ENCODE results near the gene MDH1.

MDH1 gene

GRCh38 chr2:63591566-63592175 lies 2.9 kb downstream of the MDH1 start:
- TF ChIP-seq CSRNP3 (CRISPR knock-in tag; IDR thresholded peaks at IDR 0.05) (no peak), ARNTL (CRISPR knock-in tag; IDR thresholded peaks at IDR 0.05; ENCODE audit: borderline replicate concordance, low read depth) (no peak), ZFP30 (CRISPR knock-in tag; IDR thresholded peaks at IDR 0.05) (no peak), BACH2 (CRISPR knock-in tag; IDR thresholded peaks at IDR 0.05; ENCODE audit: borderline replicate concordance) (no peak), ZNF8 (CRISPR knock-in tag; IDR thresholded peaks at IDR 0.05) (no peak), TOX (CRISPR knock-in tag; IDR thresholded peaks at IDR 0.05; ENCODE audit: borderline replicate concordance) (no peak), ZNF565 (CRISPR knock-in tag; conservative IDR thresholded peaks at IDR 0.05; ENCODE audit: low read depth) (no peak), TCF4 (CRISPR knock-in tag; IDR thresholded peaks at IDR 0.05; ENCODE audit: borderline replicate concordance) (no peak), OSR1 (CRISPR knock-in tag; IDR thresholded peaks at IDR 0.05) (no peak), ISL1 (CRISPR knock-in tag; IDR thresholded peaks at IDR 0.05) (no peak), ZC3H10 (CRISPR knock-in tag; IDR thresholded peaks at IDR 0.05) (no peak), ZNF70 (CRISPR knock-in tag; IDR thresholded peaks at IDR 0.05) (no peak)
- TF ChIP-seq, protein P1, sequence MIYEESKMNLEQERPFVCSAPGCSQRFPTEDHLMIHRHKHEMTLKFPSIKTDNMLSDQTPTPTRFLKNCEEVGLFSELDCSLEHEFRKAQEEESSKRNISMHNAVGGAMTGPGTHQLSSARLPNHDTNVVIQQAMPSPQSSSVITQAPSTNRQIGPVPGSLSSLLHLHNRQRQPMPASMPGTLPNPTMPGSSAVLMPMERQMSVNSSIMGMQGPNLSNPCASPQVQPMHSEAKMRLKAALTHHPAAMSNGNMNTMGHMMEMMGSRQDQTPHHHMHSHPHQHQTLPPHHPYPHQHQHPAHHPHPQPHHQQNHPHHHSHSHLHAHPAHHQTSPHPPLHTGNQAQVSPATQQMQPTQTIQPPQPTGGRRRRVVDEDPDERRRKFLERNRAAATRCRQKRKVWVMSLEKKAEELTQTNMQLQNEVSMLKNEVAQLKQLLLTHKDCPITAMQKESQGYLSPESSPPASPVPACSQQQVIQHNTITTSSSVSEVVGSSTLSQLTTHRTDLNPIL (CRISPR knock-in tag; IDR thresholded peaks at IDR 0.05; ENCODE audit: low read depth) = no peak
- TF ChIP-seq, protein P2, sequence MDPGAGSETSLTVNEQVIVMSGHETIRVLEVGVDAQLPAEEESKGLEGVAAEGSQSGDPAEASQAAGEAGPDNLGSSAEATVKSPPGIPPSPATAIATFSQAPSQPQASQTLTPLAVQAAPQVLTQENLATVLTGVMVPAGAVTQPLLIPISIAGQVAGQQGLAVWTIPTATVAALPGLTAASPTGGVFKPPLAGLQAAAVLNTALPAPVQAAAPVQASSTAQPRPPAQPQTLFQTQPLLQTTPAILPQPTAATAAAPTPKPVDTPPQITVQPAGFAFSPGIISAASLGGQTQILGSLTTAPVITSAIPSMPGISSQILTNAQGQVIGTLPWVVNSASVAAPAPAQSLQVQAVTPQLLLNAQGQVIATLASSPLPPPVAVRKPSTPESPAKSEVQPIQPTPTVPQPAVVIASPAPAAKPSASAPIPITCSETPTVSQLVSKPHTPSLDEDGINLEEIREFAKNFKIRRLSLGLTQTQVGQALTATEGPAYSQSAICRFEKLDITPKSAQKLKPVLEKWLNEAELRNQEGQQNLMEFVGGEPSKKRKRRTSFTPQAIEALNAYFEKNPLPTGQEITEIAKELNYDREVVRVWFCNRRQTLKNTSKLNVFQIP (CRISPR knock-in tag; IDR thresholded peaks at IDR 0.05; ENCODE audit: borderline replicate concordance, low read depth) = no peak
- ATAC-seq = no peak

DNA sequence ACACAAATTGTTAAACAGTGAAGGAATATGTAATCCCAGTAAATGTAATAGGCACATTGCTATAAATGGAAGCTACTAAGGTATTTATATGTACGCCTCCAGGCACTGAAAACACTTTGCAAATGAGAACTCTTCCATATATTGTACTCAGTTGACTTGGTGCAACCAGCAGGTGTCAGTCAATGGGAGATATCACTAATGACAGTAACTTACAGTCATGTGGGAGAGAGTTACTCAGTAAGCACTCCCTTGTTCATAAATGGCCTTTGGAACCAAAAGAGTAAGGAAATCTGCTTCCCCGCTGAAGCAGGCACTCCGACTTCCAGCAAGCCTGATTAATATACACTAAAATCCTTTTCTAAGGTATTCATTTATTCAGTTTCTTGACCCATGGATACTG lies 5.9 kb downstream of the MDH1 start:
- ATAC-seq = no peak
- TF ChIP-seq TOX (CRISPR knock-in tag; IDR thresholded peaks at IDR 0.05; ENCODE audit: borderline replicate concordance) (no peak), ZFP30 (CRISPR knock-in tag; IDR thresholded peaks at IDR 0.05) (no peak)

DNA sequence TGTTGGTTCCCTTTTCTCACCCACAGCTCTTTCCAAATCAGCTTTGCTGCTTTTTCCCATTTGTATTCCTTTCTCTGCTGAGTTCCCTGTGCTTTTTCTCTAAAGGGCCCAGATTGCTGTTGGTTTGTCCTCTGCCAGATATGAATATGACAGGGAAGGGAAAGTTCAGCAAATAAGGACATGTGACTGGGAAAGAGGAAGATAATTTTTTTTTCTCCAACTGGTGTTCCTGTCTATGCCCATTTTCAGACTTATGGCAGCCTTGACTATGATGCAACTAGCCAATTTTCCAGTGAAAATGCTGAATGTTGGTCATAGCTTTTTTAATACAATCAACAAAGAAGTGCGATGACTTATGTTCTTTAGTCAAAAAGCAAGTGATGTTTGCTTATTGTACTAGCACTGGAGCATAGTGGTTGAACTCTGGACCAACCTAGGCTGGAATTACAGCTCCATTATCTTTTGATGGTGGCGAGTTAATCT lies 7.7 kb downstream of the MDH1 start:
- no peak for ATAC-seq
- TF ChIP-seq, protein P1 (CRISPR knock-in tag; IDR thresholded peaks at IDR 0.05; ENCODE audit: low read depth) = no peak
- TF ChIP-seq ZNF565 (CRISPR knock-in tag; conservative IDR thresholded peaks at IDR 0.05; ENCODE audit: low read depth) = no peak
- no peak for TF ChIP-seq ZNF70 (CRISPR knock-in tag; IDR thresholded peaks at IDR 0.05)
- no peak for TF ChIP-seq ZFP30 (CRISPR knock-in tag; IDR thresholded peaks at IDR 0.05)
- TF ChIP-seq OSR1 (CRISPR knock-in tag; IDR thresholded peaks at IDR 0.05) = no peak
- TF ChIP-seq CSRNP3 (CRISPR knock-in tag; IDR thresholded peaks at IDR 0.05) = no peak
- no peak for TF ChIP-seq ESRRG (CRISPR knock-in tag; IDR thresholded peaks at IDR 0.05)
- TF ChIP-seq PPARA (CRISPR knock-in tag; IDR thresholded peaks at IDR 0.05; ENCODE audit: borderline replicate concordance) = no peak
- no peak for TF ChIP-seq ISL1 (CRISPR knock-in tag; IDR thresholded peaks at IDR 0.05)
- no peak for TF ChIP-seq BACH2 (CRISPR knock-in tag; IDR thresholded peaks at IDR 0.05; ENCODE audit: borderline replicate concordance)
- no peak for TF ChIP-seq ARNTL (CRISPR knock-in tag; IDR thresholded peaks at IDR 0.05; ENCODE audit: borderline replicate concordance, low read depth)
- TF ChIP-seq GLIS3 (CRISPR knock-in tag; IDR thresholded peaks at IDR 0.05) = no peak
- no peak for TF ChIP-seq ZC3H10 (CRISPR knock-in tag; IDR thresholded peaks at IDR 0.05)
- TF ChIP-seq, protein P3, sequence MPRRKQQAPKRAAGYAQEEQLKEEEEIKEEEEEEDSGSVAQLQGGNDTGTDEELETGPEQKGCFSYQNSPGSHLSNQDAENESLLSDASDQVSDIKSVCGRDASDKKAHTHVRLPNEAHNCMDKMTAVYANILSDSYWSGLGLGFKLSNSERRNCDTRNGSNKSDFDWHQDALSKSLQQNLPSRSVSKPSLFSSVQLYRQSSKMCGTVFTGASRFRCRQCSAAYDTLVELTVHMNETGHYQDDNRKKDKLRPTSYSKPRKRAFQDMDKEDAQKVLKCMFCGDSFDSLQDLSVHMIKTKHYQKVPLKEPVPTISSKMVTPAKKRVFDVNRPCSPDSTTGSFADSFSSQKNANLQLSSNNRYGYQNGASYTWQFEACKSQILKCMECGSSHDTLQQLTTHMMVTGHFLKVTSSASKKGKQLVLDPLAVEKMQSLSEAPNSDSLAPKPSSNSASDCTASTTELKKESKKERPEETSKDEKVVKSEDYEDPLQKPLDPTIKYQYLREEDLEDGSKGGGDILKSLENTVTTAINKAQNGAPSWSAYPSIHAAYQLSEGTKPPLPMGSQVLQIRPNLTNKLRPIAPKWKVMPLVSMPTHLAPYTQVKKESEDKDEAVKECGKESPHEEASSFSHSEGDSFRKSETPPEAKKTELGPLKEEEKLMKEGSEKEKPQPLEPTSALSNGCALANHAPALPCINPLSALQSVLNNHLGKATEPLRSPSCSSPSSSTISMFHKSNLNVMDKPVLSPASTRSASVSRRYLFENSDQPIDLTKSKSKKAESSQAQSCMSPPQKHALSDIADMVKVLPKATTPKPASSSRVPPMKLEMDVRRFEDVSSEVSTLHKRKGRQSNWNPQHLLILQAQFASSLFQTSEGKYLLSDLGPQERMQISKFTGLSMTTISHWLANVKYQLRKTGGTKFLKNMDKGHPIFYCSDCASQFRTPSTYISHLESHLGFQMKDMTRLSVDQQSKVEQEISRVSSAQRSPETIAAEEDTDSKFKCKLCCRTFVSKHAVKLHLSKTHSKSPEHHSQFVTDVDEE (CRISPR knock-in tag; IDR thresholded peaks at IDR 0.05) = no peak
- TF ChIP-seq, protein P2 (CRISPR knock-in tag; IDR thresholded peaks at IDR 0.05; ENCODE audit: borderline replicate concordance, low read depth) = no peak
- TF ChIP-seq TOX (CRISPR knock-in tag; IDR thresholded peaks at IDR 0.05; ENCODE audit: borderline replicate concordance) = no peak

Data from SK-N-SH treated with all-trans-retinoic acid at 6 μM for 48 hours (cell line).